Right lobe of liver (tissue), 4 donors: ENCODE data around the gene C2orf81.

ENCODE experiments used
- CTCF ChIP-seq, 4 donors: fragments of 200-600 bp in 3 of 4; fragments of 450-650 bp in 1 of 4; IDR thresholded peaks; one replicate each; pipeline versions ENCODE4 v1.5.1 to v1.8.0; 2016 to 2022; ENCODE audit warnings: antibody characterized with exemption in 4 of 4, mild to moderate bottlenecking in 2 of 4
- POLR2A ChIP-seq: fragments of 450-650 bp; IDR thresholded peaks from one replicate; pipeline ENCODE4 v1.6.1; 2017; ENCODE audit warnings: antibody characterized with exemption, mild to moderate bottlenecking
- donor health status: DM: no; HTN: no; CAD: no.
- donor health status: DM: no; HTN: no; CAD: no.
- donor health status: DM: no; HTN: yes; CAD: no.

DNA sequence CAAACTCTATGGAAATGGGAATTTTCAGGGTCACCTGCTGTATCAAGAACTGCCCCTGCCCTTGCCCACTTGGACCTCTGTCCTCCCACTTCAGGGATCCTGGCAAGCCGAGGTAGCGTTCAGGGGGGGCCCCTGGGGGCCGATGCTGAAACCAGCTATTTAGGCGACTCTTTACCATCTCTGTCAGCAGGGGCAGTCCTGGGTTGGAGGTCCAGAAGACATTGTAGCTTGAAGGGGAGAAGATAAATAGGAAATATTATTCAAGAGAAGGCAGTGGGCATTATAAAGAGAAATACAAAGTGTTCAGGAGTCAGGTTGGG lies 41.3 kb upstream of the C2orf81 start:
- no peak for TF ChIP-seq CTCF (IDR thresholded peaks at IDR 0.05)
- TF ChIP-seq POLR2A, result no peak
